ENCODE data around the gene PFKFB4.

The PFKFB4 gene

GRCh38 chr3:48576647-48577046 is 20.0 kb upstream of the PFKFB4 start:
- H3K27ac ChIP-seq (replicated peaks) = no peak overlapping the region
- no peaks in the 10 kb centered on the region for H3K27me3 ChIP-seq (ENCODE audit: insufficient read depth, poor library complexity, severe bottlenecking)
- DNase-seq (ENCODE audit: low read depth in 1 of 2, low spot score in 1 of 2) = no peak
- H3K4me3 ChIP-seq (replicated peaks; ENCODE audit: insufficient read depth, low read length) = no peak overlapping the region
- no peak for TF ChIP-seq POLR2AphosphoS5 (IDR thresholded peaks at IDR 0.05; ENCODE audit: low read depth)
- TF ChIP-seq CTCF (IDR thresholded peaks at IDR 0.05; ENCODE audit: insufficient read depth, low read length) = no peak
- TF ChIP-seq SPI1 (IDR thresholded peaks at IDR 0.05; ENCODE audit: borderline replicate concordance, low read depth) = no peak
- no peak for TF ChIP-seq REST (IDR thresholded peaks at IDR 0.05; ENCODE audit: insufficient replicate concordance, low read depth)

GRCh38 chr3:48575366-48575765 is 18.8 kb upstream of the PFKFB4 start:
- Histone ChIP-seq H3K27ac (replicated peaks) (no peak overlapping the region), H3K4me3 (replicated peaks; ENCODE audit: insufficient read depth, low read length) (no peak overlapping the region), H3K27me3 (ENCODE audit: insufficient read depth, poor library complexity, severe bottlenecking) (no peaks in the 10 kb centered on the region)
- TF ChIP-seq POLR2AphosphoS5 (IDR thresholded peaks at IDR 0.05; ENCODE audit: low read depth) (no peak), GABPA (IDR thresholded peaks at IDR 0.05; ENCODE audit: low read depth) (no peak), CTCF (IDR thresholded peaks at IDR 0.05; ENCODE audit: insufficient read depth, low read length) (no peak), SPI1 (IDR thresholded peaks at IDR 0.05; ENCODE audit: borderline replicate concordance, low read depth) (no peak), REST (IDR thresholded peaks at IDR 0.05; ENCODE audit: insufficient replicate concordance, low read depth) (no peak)
- no peak for DNase-seq (ENCODE audit: low read depth in 1 of 2, low spot score in 1 of 2)

GRCh38 chr3:48573973-48574585 is 17.5 kb upstream of the PFKFB4 start:
- Histone ChIP-seq H3K27me3 (ENCODE audit: insufficient read depth, poor library complexity, severe bottlenecking) (no peaks in the 10 kb centered on the region), H3K27ac (replicated peaks) (no peak overlapping the region), H3K4me3 (replicated peaks; ENCODE audit: insufficient read depth, low read length) (no peak overlapping the region)
- no peak for DNase-seq (ENCODE audit: low read depth in 1 of 2, low spot score in 1 of 2)
- no peak for TF ChIP-seq SPI1 (IDR thresholded peaks at IDR 0.05; ENCODE audit: borderline replicate concordance, low read depth)
- TF ChIP-seq POLR2AphosphoS5 (IDR thresholded peaks at IDR 0.05; ENCODE audit: low read depth) = no peak
- no peak for TF ChIP-seq GABPA (IDR thresholded peaks at IDR 0.05; ENCODE audit: low read depth)
- no peak for TF ChIP-seq CTCF (IDR thresholded peaks at IDR 0.05; ENCODE audit: insufficient read depth, low read length)
- no peak for TF ChIP-seq REST (IDR thresholded peaks at IDR 0.05; ENCODE audit: insufficient replicate concordance, low read depth)
